Measurements from ENCODE around the gene HBM.
"Not testable (repeated sequence)": the region's sequence is repeated elsewhere in the genome, so short reads cannot be mapped to it uniquely, and the experiment has no call there.

HBM gene

GRCh38 chr16:203246-203645 lies 37.5 kb downstream of the HBM start:
- TF ChIP-seq POLR2A (IDR thresholded peaks at IDR 0.05; ENCODE audit: low read depth, low read length) = no peak
- DNase-seq (ENCODE audit: insufficient read length, low spot score) = no peak
- FAIRE-seq = no peak

GRCh38 chr16:204046-204445 lies 38.3 kb downstream of the HBM start:
- DNase-seq (ENCODE audit: insufficient read length, low spot score); FAIRE-seq: not testable (repeated sequence)

- FAIRE-seq; DNase-seq (ENCODE audit: insufficient read length, low spot score): not testable (repeated sequence)
These were observed 43.6 kb downstream of the HBM start for GRCh38 chr16:209359-209758.

GRCh38 chr16:211631-212180 lies 45.9 kb downstream of the HBM start:
- FAIRE-seq; DNase-seq (ENCODE audit: insufficient read length, low spot score): not testable (repeated sequence)

- TF ChIP-seq POLR2A (IDR thresholded peaks at IDR 0.05; ENCODE audit: low read depth, low read length) = no peak
- no peak for FAIRE-seq
- no peak for DNase-seq (ENCODE audit: insufficient read length, low spot score)
These were observed 47.2 kb downstream of the HBM start for GRCh38 chr16:212999-213398.

Measured in H54 (cell line).